Measurements from ENCODE around the gene BAIAP2L1.

- no peak for TF ChIP-seq POLR2A (IDR thresholded peaks at IDR 0.05)
- TF ChIP-seq, protein P1, sequence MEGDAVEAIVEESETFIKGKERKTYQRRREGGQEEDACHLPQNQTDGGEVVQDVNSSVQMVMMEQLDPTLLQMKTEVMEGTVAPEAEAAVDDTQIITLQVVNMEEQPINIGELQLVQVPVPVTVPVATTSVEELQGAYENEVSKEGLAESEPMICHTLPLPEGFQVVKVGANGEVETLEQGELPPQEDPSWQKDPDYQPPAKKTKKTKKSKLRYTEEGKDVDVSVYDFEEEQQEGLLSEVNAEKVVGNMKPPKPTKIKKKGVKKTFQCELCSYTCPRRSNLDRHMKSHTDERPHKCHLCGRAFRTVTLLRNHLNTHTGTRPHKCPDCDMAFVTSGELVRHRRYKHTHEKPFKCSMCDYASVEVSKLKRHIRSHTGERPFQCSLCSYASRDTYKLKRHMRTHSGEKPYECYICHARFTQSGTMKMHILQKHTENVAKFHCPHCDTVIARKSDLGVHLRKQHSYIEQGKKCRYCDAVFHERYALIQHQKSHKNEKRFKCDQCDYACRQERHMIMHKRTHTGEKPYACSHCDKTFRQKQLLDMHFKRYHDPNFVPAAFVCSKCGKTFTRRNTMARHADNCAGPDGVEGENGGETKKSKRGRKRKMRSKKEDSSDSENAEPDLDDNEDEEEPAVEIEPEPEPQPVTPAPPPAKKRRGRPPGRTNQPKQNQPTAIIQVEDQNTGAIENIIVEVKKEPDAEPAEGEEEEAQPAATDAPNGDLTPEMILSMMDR (IDR thresholded peaks at IDR 0.05): no peak
Observed at GRCh38 chr7:98362517-98362916, 38.4 kb downstream of the BAIAP2L1 start.
